ENCODE data around the gene SGSM2. TPM values are rescaled to one million over a fixed set of nuclear protein-coding genes. Genes with fewer than 3 reads are reported as not detected.
A peak's percentile ranks its signal among the peaks of the same experiment; 100 is the strongest.

SGSM2 gene
- total and polyA plus RNA-seq, 2 of the 13 experiments (the other 11 are each of a cell fraction or from before 2014, with no cell fraction given) = 30.4 to 51.3 TPM

DNA sequence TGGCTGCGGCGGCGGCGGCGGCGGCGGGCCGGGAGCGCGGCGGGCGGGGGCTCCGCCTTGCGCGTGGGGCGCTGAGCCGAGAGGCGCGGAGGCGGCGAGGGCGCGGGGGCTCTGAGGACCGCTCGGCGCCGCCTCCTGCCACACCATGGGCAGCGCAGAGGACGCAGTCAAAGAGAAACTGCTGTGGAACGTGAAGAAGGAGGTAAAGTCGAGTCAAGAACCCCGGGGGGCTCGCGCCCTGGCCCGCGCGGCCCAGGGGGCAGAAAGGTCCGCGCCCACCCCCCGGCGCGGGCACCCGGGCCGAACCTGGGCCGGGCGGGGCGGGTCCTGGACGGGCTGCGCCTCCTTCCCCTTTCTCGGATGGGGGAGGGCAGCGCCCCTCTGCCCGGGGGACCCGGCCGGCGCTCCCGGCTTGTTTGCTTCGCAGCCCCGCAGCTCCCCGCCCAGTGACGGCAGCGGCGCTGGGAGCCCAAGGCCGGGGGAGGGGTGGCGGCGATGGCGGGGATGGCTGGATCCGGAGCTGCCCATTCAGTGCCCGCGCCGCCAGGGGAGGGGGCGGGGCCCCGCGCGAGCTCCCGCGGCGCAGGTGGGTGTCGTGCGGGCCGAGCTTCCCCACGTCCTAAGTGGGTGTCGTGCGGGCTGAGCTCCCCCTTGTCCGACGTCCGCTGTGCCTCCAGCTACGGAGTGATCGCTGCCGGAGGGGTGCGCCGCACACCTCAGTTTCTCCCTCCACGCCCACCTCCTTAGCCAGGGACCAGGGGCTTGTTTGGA is 428 bp downstream of the SGSM2 start (continued):
- TF ChIP-seq, protein P1, sequence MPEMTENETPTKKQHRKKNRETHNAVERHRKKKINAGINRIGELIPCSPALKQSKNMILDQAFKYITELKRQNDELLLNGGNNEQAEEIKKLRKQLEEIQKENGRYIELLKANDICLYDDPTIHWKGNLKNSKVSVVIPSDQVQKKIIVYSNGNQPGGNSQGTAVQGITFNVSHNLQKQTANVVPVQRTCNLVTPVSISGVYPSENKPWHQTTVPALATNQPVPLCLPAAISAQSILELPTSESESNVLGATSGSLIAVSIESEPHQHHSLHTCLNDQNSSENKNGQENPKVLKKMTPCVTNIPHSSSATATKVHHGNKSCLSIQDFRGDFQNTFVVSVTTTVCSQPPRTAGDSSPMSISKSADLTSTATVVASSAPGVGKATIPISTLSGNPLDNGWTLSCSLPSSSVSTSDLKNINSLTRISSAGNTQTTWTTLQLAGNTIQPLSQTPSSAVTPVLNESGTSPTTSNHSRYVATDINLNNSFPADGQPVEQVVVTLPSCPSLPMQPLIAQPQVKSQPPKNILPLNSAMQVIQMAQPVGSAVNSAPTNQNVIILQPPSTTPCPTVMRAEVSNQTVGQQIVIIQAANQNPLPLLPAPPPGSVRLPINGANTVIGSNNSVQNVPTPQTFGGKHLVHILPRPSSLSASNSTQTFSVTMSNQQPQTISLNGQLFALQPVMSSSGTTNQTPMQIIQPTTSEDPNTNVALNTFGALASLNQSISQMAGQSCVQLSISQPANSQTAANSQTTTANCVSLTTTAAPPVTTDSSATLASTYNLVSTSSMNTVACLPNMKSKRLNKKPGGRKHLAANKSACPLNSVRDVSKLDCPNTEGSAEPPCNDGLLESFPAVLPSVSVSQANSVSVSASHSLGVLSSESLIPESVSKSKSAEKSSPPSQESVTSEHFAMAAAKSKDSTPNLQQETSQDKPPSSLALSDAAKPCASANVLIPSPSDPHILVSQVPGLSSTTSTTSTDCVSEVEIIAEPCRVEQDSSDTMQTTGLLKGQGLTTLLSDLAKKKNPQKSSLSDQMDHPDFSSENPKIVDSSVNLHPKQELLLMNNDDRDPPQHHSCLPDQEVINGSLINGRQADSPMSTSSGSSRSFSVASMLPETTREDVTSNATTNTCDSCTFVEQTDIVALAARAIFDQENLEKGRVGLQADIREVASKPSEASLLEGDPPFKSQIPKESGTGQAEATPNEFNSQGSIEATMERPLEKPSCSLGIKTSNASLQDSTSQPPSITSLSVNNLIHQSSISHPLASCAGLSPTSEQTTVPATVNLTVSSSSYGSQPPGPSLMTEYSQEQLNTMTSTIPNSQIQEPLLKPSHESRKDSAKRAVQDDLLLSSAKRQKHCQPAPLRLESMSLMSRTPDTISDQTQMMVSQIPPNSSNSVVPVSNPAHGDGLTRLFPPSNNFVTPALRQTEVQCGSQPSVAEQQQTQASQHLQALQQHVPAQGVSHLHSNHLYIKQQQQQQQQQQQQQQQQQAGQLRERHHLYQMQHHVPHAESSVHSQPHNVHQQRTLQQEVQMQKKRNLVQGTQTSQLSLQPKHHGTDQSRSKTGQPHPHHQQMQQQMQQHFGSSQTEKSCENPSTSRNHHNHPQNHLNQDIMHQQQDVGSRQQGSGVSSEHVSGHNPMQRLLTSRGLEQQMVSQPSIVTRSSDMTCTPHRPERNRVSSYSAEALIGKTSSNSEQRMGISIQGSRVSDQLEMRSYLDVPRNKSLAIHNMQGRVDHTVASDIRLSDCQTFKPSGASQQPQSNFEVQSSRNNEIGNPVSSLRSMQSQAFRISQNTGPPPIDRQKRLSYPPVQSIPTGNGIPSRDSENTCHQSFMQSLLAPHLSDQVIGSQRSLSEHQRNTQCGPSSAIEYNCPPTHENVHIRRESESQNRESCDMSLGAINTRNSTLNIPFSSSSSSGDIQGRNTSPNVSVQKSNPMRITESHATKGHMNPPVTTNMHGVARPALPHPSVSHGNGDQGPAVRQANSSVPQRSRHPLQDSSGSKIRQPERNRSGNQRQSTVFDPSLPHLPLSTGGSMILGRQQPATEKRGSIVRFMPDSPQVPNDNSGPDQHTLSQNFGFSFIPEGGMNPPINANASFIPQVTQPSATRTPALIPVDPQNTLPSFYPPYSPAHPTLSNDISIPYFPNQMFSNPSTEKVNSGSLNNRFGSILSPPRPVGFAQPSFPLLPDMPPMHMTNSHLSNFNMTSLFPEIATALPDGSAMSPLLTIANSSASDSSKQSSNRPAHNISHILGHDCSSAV (CRISPR knock-in tag; IDR thresholded peaks at IDR 0.05; ENCODE audit: borderline replicate concordance) = no peak
- no peak for TF ChIP-seq ZC3H13 (CRISPR knock-in tag; IDR thresholded peaks at IDR 0.05)
- TF ChIP-seq SOX6 (IDR thresholded peaks at IDR 0.05) = no peak
- TF ChIP-seq SOX6 (CRISPR knock-in tag; IDR thresholded peaks at IDR 0.05) = no peak
- peak; percentile 22; the same call in 1 of the 2 replicates for TF ChIP-seq ZNF558 (CRISPR knock-in tag; IDR thresholded peaks at IDR 0.05; ENCODE audit: borderline replicate concordance)
- TF ChIP-seq, protein P2, sequence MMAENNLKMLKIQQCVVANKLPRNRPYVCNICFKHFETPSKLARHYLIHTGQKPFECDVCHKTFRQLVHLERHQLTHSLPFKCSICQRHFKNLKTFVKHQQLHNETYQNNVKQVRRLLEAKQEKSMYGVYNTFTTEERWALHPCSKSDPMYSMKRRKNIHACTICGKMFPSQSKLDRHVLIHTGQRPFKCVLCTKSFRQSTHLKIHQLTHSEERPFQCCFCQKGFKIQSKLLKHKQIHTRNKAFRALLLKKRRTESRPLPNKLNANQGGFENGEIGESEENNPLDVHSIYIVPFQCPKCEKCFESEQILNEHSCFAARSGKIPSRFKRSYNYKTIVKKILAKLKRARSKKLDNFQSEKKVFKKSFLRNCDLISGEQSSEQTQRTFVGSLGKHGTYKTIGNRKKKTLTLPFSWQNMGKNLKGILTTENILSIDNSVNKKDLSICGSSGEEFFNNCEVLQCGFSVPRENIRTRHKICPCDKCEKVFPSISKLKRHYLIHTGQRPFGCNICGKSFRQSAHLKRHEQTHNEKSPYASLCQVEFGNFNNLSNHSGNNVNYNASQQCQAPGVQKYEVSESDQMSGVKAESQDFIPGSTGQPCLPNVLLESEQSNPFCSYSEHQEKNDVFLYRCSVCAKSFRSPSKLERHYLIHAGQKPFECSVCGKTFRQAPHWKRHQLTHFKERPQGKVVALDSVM (CRISPR knock-in tag; IDR thresholded peaks at IDR 0.05) = no peak
- no peak for TF ChIP-seq SRSF9 (IDR thresholded peaks at IDR 0.05; ENCODE audit: borderline replicate concordance, insufficient read depth, low read depth, low read length, poor library complexity, severe bottlenecking)
- TF ChIP-seq HNRNPK (IDR thresholded peaks at IDR 0.05; ENCODE audit: low read depth, low read length, poor library complexity, severe bottlenecking) = peak; percentile 49
- peak; percentile 62 for TF ChIP-seq SAP130 (CRISPR knock-in tag; IDR thresholded peaks at IDR 0.05; ENCODE audit: low read depth)
- TF ChIP-seq ISL2 (CRISPR knock-in tag; IDR thresholded peaks at IDR 0.05) = no peak
- TF ChIP-seq, protein P3, sequence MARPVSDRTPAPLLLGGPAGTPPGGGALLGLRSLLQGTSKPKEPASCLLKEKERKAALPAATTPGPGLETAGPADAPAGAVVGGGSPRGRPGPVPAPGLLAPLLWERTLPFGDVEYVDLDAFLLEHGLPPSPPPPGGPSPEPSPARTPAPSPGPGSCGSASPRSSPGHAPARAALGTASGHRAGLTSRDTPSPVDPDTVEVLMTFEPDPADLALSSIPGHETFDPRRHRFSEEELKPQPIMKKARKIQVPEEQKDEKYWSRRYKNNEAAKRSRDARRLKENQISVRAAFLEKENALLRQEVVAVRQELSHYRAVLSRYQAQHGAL (CRISPR knock-in tag; IDR thresholded peaks at IDR 0.05; ENCODE audit: not compliant biosample characterization) = no peak
- TF ChIP-seq GATAD2A (CRISPR knock-in tag; IDR thresholded peaks at IDR 0.05) = no peak
- TF ChIP-seq, protein P4, sequence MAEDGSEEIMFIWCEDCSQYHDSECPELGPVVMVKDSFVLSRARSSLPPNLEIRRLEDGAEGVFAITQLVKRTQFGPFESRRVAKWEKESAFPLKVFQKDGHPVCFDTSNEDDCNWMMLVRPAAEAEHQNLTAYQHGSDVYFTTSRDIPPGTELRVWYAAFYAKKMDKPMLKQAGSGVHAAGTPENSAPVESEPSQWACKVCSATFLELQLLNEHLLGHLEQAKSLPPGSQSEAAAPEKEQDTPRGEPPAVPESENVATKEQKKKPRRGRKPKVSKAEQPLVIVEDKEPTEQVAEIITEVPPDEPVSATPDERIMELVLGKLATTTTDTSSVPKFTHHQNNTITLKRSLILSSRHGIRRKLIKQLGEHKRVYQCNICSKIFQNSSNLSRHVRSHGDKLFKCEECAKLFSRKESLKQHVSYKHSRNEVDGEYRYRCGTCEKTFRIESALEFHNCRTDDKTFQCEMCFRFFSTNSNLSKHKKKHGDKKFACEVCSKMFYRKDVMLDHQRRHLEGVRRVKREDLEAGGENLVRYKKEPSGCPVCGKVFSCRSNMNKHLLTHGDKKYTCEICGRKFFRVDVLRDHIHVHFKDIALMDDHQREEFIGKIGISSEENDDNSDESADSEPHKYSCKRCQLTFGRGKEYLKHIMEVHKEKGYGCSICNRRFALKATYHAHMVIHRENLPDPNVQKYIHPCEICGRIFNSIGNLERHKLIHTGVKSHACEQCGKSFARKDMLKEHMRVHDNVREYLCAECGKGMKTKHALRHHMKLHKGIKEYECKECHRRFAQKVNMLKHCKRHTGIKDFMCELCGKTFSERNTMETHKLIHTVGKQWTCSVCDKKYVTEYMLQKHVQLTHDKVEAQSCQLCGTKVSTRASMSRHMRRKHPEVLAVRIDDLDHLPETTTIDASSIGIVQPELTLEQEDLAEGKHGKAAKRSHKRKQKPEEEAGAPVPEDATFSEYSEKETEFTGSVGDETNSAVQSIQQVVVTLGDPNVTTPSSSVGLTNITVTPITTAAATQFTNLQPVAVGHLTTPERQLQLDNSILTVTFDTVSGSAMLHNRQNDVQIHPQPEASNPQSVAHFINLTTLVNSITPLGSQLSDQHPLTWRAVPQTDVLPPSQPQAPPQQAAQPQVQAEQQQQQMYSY (CRISPR knock-in tag; IDR thresholded peaks at IDR 0.05) = 0 out of 2 replicates have a peak, but pooled peaks have one; percentile 16
- no peak for TF ChIP-seq MED1 (CRISPR knock-in tag; IDR thresholded peaks at IDR 0.05)

Measured in HepG2 (cell line).